Stimulated activated CD4-positive, alpha-beta T cell treated with anti-CD3 and anti-CD28 coated beads, Interleukin-4, amount 100 ng/mL, for 48 hours (primary cell): ENCODE results near the gene NAA40.

Source experiments
- DNase-seq, 2 donors: peaks; one replicate each; pipeline ENCODE4 v3.0.0-alpha.2; 2020; ENCODE audit warnings: low read depth in 2 of 2

Gene NAA40

DNA sequence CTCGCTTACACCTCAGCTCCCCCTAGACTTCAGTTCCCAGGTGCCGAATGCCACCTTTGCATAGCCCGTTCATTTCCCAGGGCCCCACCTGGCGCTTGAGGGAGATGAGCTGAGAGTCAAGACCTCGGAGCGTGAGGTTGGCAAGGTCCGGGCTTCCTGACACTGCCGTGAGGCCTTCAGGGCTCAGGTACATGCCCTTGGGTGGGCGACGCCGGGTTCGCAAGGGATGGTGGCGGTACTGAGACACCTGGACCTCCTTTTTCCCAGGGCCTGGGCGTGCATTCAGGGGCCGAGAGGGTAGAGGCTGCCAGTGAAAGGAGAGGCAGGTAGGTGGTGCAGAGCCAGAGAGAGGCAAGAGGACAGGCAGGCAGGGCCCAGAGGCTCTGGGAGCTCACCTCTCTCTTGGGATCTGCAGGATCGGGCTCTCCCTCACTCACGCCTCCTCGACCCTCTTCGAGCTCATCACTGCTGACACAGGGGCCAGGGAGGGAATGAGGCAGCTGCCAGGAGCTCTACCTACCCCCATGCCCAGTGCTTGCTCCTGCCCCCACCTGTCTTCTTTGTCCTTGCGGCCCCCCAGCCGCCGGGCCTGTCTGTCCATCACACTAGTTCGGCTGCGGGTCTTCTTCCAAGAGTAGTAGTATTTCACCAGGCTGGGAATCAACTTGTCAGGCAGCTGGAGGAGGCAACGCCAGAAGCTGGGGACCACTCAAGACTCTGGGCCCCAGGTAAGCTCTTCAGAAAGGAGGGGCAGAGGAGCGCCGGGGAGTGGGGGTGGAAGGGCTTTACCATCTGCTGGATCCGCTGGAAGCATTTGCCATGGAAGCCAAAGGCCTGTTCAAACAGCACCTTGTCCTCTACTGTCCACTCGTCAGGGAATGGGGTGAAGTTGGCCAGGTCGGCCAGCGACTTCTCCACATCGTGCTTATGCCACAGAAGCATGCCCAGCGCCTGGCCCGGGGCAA is 24.7 kb upstream of the NAA40 start:
- DNase-seq = no peak

DNA sequence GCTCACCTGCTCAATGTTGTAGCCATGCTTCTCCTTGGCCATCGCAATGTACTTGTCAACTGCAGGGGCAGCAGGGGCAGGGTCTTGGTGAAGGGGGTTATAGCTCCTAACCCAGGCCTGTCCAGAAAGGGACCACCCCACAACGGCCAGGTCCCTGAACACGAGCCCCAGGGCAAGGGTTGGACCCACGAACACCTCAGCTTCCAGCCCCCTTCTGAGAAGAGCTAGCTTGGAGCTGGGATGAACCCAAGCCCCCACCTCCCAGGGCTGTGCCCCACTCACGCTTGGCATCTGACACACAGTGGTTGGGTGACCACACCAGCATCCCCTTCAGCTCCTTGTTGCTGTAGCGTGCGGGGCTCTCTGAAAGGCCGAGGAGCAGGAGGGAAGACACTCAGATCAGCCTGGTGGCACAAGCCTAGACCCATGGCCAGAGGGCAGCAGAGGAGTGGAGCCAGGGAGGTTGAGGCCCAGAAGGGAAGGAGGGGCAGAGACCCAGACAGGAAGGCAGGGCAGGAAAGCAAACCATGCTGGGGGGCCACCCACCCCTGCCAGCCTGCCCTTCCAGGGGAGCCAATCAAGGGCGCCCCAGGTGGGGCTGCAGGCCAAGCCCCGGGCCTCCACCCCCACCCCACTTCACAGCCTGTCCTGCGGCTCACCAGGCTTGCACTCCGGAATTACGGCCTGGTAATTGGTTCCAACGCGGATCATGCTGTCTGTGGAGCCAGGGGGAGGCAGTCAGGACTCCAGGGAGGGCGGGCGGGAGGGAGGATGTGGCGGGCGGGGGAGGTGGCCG is 23.7 kb upstream of the NAA40 start:
- DNase-seq = no peak

DNA sequence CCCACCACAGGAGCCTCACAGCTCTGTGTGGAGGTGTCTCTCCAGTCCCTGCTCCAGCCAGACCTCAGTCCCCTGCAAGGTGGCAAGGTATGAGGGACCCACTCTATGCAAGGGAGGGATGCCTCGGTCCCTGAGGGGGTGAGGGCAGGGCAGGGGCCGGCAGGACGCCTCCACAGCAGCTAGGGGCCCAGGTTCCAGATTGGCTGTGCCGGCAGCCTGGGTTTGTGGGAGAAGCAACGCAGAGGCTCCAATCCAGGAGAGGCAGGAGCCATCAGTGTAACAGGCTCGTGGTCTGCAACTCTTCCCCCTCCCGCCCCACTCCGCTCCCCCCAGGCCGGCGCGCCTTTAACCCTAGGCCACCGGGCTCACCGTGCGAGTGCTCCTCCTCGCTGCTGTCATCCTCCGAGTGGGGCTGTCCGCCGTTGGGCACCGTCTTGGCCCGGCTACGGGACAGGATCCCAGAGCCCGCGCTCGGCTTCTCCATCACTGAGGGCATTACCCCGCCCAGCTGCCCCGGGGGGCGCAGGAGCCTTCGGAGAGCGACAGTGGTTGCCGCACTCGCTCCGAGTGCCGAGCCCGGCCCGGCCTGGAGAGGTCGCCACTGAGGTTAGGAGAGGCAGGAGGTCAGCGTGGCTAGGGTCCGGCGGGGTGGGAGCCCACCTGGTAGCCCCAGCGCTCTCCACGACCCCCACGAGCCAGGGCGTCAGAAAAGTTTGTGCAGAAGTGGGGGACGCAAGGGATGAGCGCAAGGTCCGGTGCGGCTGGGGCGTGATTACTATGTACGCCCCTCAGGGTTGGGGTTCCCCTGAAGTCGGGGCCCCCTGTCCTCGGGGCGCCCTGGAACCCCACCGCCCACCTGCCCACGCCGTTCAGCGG is 22.6 kb upstream of the NAA40 start:
- DNase-seq = peak; percentile 36 to 42

DNA sequence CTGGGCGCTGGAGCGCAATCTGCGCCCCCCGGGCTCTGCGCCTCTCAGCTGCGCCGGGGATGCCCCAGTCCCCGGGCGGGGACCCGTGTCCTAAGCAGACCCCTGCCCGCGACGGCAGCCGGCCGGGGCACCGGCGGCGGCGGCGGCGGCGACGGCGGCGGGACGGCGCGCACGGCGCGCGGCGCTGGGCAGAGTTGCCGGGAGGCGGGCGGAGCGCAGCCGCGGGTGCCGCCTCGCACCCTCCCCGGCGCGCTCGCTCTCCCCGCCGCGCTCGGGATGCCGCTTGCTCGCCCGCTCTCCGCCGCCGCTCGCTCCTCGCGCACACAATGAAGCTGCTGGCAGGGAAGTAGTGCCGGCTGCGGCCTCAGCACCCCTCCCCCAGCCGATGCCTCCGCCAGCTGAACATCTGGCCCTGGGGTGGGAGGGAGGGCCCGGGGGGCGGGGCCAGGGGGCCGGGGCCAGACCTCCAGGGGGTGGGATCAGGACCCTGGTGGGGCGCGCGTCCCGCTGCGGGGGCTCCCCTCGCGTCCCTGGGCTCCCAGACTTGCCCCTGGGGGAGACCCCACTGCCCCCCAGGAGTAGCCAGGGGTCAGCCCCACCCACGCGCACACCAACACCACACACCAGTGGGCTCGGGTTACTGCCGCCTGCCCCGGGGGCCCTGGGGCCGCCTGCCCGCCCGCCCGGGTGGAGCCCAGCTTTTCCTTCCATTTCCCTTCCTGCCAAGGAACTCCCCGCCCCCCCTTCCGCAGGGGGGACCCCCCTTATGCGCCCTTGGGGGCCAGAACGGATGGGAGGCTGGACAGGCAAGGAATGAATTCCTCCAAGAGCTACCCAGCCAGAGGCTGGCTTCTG is 21.7 kb upstream of the NAA40 start, which contains the start of gene RCOR2:
TSS of gene RCOR2 (minus strand) at position 328 of the 855 bp plus-strand sequence. CDS start 708 bp downstream, outside the sequence.
- DNase-seq = peak; percentile 54 to 60

- DNase-seq = no peak
Observed at GRCh38 chr11:63917692-63918506, 20.9 kb upstream of the NAA40 start.

DNA sequence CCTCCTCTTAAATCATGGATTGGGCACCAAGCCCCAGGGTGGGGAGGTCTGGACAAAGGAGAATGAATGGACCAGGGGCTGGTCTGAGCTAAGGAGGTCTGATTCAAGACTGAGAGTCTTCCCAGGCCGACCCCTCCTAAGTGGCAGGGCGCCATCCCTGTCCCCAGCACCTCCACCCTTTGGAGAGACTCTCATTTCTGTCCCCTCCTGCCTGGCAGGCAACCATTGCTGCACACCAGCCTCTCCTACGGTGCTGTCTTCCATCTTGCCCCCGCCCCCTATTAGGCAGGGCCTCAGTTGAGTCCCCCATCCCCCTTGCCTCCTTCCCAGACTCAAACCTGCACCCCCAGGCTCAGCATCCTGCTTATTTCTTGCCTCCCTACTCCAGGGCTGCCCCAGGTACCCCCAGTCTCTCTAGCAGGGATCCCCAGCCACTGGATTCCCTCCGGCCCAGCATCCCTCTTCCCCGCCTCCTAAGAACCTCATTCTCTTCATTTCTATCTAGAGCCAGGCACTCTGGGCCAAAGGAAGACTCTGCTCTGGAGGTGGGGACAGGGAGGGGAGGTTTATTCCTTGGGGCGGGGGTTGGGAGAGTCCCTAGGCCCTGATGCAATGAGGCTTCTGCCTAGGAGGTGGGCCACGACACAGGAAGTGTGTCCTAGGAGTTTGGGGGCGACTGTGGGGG is 20.2 kb upstream of the NAA40 start:
- DNase-seq = no peak

DNA sequence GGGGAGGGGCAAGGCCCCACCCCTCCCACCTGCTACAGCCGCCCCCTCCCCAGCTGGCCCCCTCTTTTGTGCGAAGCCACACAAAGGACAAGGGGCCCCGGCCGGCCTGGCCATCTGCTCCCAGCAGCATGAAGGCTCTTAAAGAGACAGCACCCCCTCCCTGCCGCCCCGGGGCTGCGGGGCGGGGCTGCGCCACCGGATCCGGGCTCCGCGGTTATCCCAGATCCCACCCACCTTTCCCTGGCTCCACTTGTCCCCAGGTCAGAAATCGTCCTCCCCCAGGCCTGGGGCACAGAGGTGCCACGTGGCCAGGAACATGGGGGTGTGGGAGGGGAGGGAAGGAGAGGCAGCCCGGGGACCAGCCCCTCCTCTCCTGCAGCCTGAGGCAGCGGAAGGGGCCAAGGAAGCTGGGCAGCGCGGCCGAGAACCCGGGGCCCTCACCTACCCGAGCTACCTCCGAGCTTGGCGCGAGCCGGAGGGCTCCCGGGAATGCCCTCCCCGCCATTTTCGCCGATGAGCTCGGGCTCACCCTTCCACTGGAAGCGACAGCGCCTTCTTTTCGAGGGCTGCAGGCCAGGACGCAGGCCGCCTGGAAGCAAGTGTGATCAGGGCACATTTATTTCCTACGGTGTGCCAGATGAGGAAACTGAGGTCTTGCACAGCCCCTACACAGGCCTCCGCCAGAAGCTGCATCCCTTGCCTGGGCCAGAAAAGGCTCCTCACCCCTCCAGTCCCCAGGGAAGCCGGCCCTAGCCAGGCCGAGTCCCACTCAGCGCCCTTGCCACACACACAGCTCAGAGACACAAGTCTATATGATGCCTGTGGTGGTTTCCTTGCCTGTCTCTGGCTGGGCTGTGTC is 19.3 kb upstream of the NAA40 start:
- DNase-seq = no peak

- no peak for DNase-seq
Observed at GRCh38 chr11:63920126-63920938, 18.5 kb upstream of the NAA40 start.

DNA sequence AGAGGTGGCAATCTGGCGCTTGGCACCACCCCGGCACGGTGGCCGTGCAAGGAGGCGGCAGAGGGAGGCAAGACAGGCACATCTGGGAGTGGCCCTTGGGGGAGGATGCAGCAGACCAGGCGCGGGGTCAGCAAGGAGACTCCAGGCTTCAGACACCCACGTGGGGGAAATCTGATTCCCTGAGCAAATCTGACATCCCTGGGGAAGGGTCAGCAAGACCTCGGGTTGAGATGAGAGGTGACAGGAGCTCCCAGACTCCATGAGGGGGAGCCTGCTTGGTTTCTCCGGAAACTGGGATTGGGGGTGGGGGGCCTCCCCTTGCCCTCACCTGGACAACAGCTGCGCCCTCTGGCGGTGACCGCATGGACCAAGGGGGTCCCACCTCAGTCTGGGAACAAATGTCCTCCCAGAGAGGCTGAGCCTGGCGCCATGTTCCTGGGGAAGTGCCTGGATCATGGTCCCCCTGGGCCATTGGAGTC is 17.8 kb upstream of the NAA40 start:
- no peak for DNase-seq

DNA sequence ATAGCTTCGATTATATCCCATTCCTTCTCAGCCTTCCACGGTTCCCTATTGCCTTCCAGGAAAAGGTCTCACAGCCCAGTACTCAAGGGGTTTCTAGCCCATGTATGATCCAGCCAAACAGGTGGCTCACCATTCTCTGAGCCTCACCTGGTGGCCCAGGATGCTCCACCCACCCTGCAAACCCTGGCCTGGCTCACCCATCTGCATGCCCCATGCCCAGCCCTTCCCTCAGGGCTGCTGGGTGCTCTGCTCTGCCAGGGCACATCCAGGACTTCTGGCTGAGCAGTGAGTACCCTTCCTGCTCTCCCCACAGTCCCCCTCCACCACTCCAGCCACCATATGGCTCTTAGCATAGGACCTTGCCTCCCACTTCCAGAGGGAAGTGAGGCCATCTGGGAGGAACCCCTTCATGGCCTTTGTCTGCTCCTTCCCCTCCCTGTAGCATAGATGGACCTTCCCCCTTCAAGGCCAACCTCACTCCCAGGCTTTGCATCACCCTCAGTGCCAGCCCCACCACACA is 16.1 kb upstream of the NAA40 start:
- no peak for DNase-seq

DNA sequence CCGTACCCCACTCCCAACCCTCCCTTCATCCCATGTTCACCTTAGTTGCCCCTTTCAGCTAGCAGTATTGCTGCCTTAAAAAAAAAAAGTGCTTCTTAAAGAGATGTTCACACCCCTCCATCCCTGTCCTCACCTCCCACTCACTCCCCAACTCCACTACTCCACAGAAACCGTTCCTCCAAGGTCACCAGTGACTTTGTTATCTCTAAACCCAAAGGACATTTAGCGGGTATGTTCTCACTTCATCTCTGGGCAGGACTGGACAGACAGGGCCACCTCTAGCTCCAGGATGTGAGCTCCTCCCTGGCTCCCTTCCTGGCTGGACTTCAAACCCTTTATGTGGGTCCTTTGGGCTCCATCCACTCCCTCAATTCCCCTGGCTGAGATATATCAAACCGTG is 15.5 kb upstream of the NAA40 start:
- DNase-seq = no peak

GRCh38 chr11:63929616-63930015 is 9.2 kb upstream of the NAA40 start:
- DNase-seq = no peak

- no peak for DNase-seq
Observed at GRCh38 chr11:63931045-63931444, 7.8 kb upstream of the NAA40 start.

- no peak for DNase-seq
Observed at GRCh38 chr11:63931876-63932275, 6.9 kb upstream of the NAA40 start.

DNA sequence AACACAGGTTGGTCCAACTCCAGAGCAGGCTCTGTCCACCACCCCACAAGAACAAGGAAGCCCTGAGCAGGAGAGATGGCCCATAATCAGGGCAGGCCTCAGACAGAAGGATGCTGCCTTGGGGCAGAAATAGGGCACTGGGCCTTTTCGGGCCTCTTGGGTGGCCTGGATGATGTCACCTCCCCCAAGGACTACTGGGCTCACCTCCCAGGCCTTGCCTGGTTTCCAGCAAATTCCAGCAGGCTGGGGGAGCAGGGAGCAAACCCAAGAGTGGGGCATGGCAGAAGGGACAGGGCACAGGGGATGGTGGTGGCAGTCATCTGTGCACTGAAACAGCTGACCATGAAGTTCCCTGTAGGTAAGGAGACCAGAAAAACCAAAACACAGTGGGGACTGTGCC is 5.3 kb upstream of the NAA40 start:
- no peak for DNase-seq

DNA sequence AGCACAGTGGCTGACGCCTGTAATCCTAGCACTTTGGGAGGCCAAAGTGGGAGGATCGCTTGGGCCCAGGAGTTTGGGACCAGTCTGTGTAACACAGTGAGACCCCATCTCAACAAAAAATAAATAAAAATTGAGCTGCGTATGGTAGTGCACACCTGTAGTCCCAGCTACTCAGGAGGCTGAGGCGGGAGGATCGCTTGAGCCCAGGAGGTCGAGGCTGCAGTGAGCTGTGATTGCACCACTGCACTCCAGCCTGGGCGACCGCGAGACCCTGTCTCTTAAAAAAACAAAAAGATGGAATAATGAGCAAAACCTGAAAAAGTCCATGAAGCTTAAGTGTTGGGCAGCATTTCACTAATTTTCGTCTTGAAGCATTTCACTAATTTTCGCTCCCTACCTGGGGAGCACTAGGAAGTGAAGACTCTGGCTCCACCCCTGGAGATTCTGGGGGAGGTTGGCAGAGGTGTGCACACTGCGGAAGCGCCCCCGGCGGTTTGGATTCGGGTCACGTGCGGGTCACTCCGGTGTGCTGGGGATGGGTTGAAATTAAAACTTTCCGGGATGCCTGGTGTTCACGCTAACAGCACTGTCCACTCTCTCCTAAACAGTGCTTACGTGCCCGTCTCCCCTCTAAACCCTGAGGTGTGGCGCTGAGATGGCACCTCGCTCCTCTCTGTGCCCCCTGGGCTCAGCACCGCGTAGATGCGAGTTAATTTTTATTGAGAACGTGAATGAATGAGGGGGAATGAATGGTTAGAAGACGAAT is 906 bp upstream of the NAA40 start:
- DNase-seq = no peak
